ENCODE measurements around the gene C1orf87.

- no peak for TF ChIP-seq CTCF (IDR thresholded peaks at IDR 0.05; ENCODE audit: extremely low read depth in 1 of 2, insufficient read depth in 1 of 2, low read depth in 1 of 2, low read length in 2 of 2)
- TF ChIP-seq EZH2 (IDR thresholded peaks at IDR 0.05; ENCODE audit: borderline replicate concordance, low read depth, low read length, severe bottlenecking): no peak
- TF ChIP-seq POLR2A (IDR thresholded peaks at IDR 0.05; ENCODE audit: low read depth, low read length): no peak
- no peak for TF ChIP-seq POLR2AphosphoS5 (IDR thresholded peaks at IDR 0.05; ENCODE audit: insufficient read depth, low read depth, low read length)
- no peak for TF ChIP-seq MYC (IDR thresholded peaks at IDR 0.05; ENCODE audit: low read depth, low read length)
- TF ChIP-seq GATA2 (IDR thresholded peaks at IDR 0.05; ENCODE audit: insufficient read depth, insufficient read length, low read depth, low read length): no peak
- TF ChIP-seq FOS (IDR thresholded peaks at IDR 0.05; ENCODE audit: borderline replicate concordance, insufficient read depth, low read length): no peak
- TF ChIP-seq MAX (IDR thresholded peaks at IDR 0.05; ENCODE audit: insufficient read depth, insufficient read length): no peak
- no peak for TF ChIP-seq JUN (IDR thresholded peaks at IDR 0.05; ENCODE audit: borderline replicate concordance, insufficient read depth, insufficient read length, low read depth)
These were observed 86.9 kb downstream of the C1orf87 start for GRCh38 chr1:59986516-59987310.

Measured in endothelial cell of umbilical vein (primary cell).